HepG2 (cell line): ENCODE data around the gene HINFP. TPM values are rescaled to one million over a fixed set of nuclear protein-coding genes. Genes with fewer than 3 reads are reported as not detected.

Experiments
- EZH2 ChIP-seq: conservative IDR thresholded peaks from 2 replicates; pipeline ENCODE4 v1.6.1; 2012; ENCODE audit warnings: mild to moderate bottlenecking, low read depth, low read length, moderate library complexity
- HMGA1 ChIP-seq: sonication (generic); formaldehyde crosslinking; conservative IDR thresholded peaks from 2 replicates; pipeline ENCODE4 v1.4.0; 2020; ENCODE audit warnings: missing genetic modification reagents
- HNRNPUL1 ChIP-seq: fragments of 200-400 bp; formaldehyde crosslinking; IDR thresholded peaks from 2 replicates; pipeline ENCODE4 v1.6.1; 2017; ENCODE audit warnings: low read depth, mild to moderate bottlenecking, low read length, moderate library complexity
- KLF12 ChIP-seq: sonication (generic); formaldehyde crosslinking; IDR thresholded peaks from 2 replicates; pipeline ENCODE4 v1.4.0; 2020; ENCODE audit warnings: missing genetic modification reagents, borderline replicate concordance
- KLF13 ChIP-seq: sonication (generic); formaldehyde crosslinking; IDR thresholded peaks from 2 replicates; pipeline ENCODE4 v1.4.0; 2020; ENCODE audit warnings: mild to moderate bottlenecking, missing genetic modification reagents
- KLF15 ChIP-seq: sonication (generic); formaldehyde crosslinking; IDR thresholded peaks from 2 replicates; pipeline ENCODE4 v1.8.1; 2023; ENCODE audit warnings: borderline replicate concordance, mild to moderate bottlenecking, inconsistent platforms, missing genetic modification reagents, mixed read lengths
- MAFF ChIP-seq: IDR thresholded peaks from 2 replicates; pipeline ENCODE4 v1.6.1; 2011; ENCODE audit warnings: low read depth, low read length, improper control_type of control experiment
- PAF1 ChIP-seq: IDR thresholded peaks from 2 replicates; pipeline ENCODE4 v1.6.1; 2016; ENCODE audit warnings: missing genetic modification reagents, missing compliant biosample characterization
- SALL2 ChIP-seq: sonication (generic); formaldehyde crosslinking; IDR thresholded peaks from 2 replicates; pipeline ENCODE4 v1.8.1; 2023; ENCODE audit warnings: mild to moderate bottlenecking, missing genetic modification reagents, inconsistent platforms
- SETDB1 ChIP-seq: sonication (generic); formaldehyde crosslinking; IDR thresholded peaks from 2 replicates; pipeline ENCODE4 v1.5.1; 2020; ENCODE audit warnings: missing genetic modification reagents, mild to moderate bottlenecking, borderline replicate concordance
- SPEN ChIP-seq: sonication (generic); formaldehyde crosslinking; IDR thresholded peaks from 2 replicates; pipeline ENCODE4 v1.5.1; 2020; ENCODE audit warnings: low read depth, mild to moderate bottlenecking, missing genetic modification reagents
- TBX2 ChIP-seq: sonication (generic); formaldehyde crosslinking; IDR thresholded peaks from 2 replicates; pipeline ENCODE4 v1.5.0; 2020; ENCODE audit warnings: missing genetic modification reagents, mild to moderate bottlenecking, borderline replicate concordance
- TFDP2 ChIP-seq: sonication (generic); formaldehyde crosslinking; IDR thresholded peaks from 2 replicates; pipeline ENCODE4 v1.4.0; 2020; ENCODE audit warnings: missing genetic modification reagents
- THAP11 ChIP-seq: IDR thresholded peaks from 2 replicates; pipeline ENCODE4 v1.6.1; 2016; ENCODE audit warnings: missing biosample characterization, missing genetic modification reagents
- ZMAT3 ChIP-seq: sonication (generic); formaldehyde crosslinking; conservative IDR thresholded peaks from 2 replicates; pipeline ENCODE4 v1.7.0; 2021; ENCODE audit warnings: missing genetic modification reagents
- ZNF121 ChIP-seq: sonication (generic); formaldehyde crosslinking; IDR thresholded peaks from 2 replicates; pipeline ENCODE4 v1.5.0; 2020; ENCODE audit warnings: mild to moderate bottlenecking, missing genetic modification reagents
- ZNF138 ChIP-seq: sonication (generic); formaldehyde crosslinking; IDR thresholded peaks from 2 replicates; pipeline ENCODE4 v1.5.0; 2020; ENCODE audit warnings: mild to moderate bottlenecking, low read depth, missing genetic modification reagents
- ZNF225 ChIP-seq: sonication (generic); formaldehyde crosslinking; IDR thresholded peaks from 2 replicates; pipeline ENCODE4 v1.4.0; 2020; ENCODE audit warnings: mild to moderate bottlenecking, missing genetic modification reagents
- ZNF563 ChIP-seq: sonication (generic); formaldehyde crosslinking; IDR thresholded peaks from 2 replicates; pipeline ENCODE4 v1.8.0; 2022; ENCODE audit warnings: mild to moderate bottlenecking, moderate library complexity, missing genetic modification reagents
- ZNF777 ChIP-seq: sonication (generic); formaldehyde crosslinking; IDR thresholded peaks from 2 replicates; pipeline ENCODE4 v1.4.0; 2020; ENCODE audit warnings: missing genetic modification reagents
- ZNF792 ChIP-seq: IDR thresholded peaks from 2 replicates; pipeline ENCODE4 v1.6.1; 2016
- polyA plus RNA-seq, 8 experiments: library from polyadenylated mRNA; depleted of rRNA in 3 of 8; stranded (reverse) in 7 of 8; unstranded in 1 of 8; fragments of >200 nt; fragmentation: Illumina TruSeq in 4 of 8; extraction: Trizol in 4 of 8; gene quantifications; 2 replicates each; pipeline versions ENCODE4 v1.2.1 to v1.2.3, GENCODE V29; 2011 to 2016; ENCODE audit warnings: low read depth in 4 of 8, missing spikeins in 1 of 8, mixed read lengths in 1 of 8; ENCODE audit not compliant: insufficient read depth in 1 of 8
- total RNA-seq, 5 experiments: library from RNA; depleted of rRNA; stranded (reverse); fragments of >200 nt; fragmentation: Illumina TruSeq; extraction: Trizol; gene quantifications; 2 replicates each; pipeline ENCODE4 v1.2.3, GENCODE V29; 2016; ENCODE audit warnings: low read depth in 1 of 5
- TF ChIP-seq, protein P1 (sequence below): sonication (generic); formaldehyde crosslinking; IDR thresholded peaks from 2 replicates; pipeline ENCODE4 v1.5.1; 2020; ENCODE audit warnings: mild to moderate bottlenecking, missing genetic modification reagents, moderate library complexity
- TF ChIP-seq, protein P2 (sequence below): sonication (generic); formaldehyde crosslinking; IDR thresholded peaks from 2 replicates; pipeline ENCODE4 v1.5.1; 2020; ENCODE audit warnings: mild to moderate bottlenecking, missing genetic modification reagents, borderline replicate concordance

Gene HINFP
- total and polyA plus RNA-seq, 2 of the 13 experiments (the other 11 are each of a cell fraction or from before 2014, with no cell fraction given): 15.1 to 21.4 TPM

DNA sequence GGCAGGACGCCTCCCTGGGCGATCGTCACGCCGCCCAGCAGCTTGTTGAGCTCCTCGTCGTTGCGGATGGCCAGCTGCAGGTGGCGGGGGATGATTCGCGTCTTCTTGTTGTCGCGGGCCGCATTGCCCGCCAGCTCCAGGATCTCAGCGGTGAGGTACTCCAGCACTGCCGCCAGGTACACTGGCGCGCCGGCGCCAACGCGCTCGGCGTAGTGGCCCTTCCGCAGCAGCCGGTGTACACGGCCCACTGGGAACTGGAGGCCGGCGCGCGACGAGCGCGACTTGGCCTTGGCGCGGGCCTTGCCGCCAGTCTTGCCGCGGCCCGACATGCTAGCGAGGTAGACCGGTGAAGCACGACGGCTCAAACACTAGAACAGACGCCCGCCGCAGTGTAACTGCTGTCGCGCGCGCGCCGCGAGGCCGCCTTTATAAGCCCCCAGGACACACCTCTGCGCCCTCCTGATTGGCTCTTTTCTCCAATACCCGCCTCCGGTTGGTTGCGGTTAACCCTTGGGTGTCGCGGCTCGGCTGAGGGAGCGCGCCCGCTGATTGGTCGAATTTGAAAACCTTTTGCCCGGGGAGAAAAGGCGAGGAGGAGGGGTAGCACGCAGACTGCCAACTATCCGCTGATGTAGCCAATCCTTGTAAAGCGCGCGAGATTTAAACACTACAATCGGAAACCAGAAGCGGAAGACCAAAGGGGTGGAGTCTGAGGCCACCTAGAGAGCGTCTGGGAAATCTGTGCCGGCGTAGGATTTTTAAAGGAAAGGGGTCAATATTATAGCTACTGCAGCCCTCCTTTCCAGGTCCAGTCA is 26.1 kb upstream of the HINFP start (continued):
- TF ChIP-seq, protein P1, sequence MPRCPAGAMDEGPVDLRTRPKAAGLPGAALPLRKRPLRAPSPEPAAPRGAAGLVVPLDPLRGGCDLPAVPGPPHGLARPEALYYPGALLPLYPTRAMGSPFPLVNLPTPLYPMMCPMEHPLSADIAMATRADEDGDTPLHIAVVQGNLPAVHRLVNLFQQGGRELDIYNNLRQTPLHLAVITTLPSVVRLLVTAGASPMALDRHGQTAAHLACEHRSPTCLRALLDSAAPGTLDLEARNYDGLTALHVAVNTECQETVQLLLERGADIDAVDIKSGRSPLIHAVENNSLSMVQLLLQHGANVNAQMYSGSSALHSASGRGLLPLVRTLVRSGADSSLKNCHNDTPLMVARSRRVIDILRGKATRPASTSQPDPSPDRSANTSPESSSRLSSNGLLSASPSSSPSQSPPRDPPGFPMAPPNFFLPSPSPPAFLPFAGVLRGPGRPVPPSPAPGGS (CRISPR knock-in tag): peak; percentile 92; the same call in 1 of the 2 replicates
- TF ChIP-seq KLF12 (peak; percentile 77; the same call in 1 of the 2 replicates), ZNF121 (CRISPR knock-in tag) (no peak), MAFF (no peak), TFDP2 (CRISPR knock-in tag) (peak; percentile 99), KLF15 (CRISPR knock-in tag) (no peak), SPEN (CRISPR knock-in tag) (peak; percentile 23; the same call in 1 of the 2 replicates), ZNF777 (peak; percentile 52; the same call in 1 of the 2 replicates), TBX2 (CRISPR knock-in tag) (peak; percentile 86), ZNF138 (peak; percentile 98), THAP11 (CRISPR knock-in tag) (peak; percentile 68; the same call in 1 of the 2 replicates), HMGA1 (CRISPR knock-in tag) (no peak), EZH2 (no peak), ZNF225 (CRISPR knock-in tag) (peak; percentile 85), PAF1 (CRISPR knock-in tag) (no peak), ZMAT3 (peak; percentile 96), SALL2 (peak; percentile 95; the same call in 1 of the 2 replicates), SETDB1 (no peak), HNRNPUL1 (no peak), ZNF792 (CRISPR knock-in tag) (peak; percentile 67; the same call in 1 of the 2 replicates), ZNF563 (CRISPR knock-in tag) (peak; percentile 95; the same call in 1 of the 2 replicates), KLF13 (CRISPR knock-in tag) (no peak)
- TF ChIP-seq, protein P2, sequence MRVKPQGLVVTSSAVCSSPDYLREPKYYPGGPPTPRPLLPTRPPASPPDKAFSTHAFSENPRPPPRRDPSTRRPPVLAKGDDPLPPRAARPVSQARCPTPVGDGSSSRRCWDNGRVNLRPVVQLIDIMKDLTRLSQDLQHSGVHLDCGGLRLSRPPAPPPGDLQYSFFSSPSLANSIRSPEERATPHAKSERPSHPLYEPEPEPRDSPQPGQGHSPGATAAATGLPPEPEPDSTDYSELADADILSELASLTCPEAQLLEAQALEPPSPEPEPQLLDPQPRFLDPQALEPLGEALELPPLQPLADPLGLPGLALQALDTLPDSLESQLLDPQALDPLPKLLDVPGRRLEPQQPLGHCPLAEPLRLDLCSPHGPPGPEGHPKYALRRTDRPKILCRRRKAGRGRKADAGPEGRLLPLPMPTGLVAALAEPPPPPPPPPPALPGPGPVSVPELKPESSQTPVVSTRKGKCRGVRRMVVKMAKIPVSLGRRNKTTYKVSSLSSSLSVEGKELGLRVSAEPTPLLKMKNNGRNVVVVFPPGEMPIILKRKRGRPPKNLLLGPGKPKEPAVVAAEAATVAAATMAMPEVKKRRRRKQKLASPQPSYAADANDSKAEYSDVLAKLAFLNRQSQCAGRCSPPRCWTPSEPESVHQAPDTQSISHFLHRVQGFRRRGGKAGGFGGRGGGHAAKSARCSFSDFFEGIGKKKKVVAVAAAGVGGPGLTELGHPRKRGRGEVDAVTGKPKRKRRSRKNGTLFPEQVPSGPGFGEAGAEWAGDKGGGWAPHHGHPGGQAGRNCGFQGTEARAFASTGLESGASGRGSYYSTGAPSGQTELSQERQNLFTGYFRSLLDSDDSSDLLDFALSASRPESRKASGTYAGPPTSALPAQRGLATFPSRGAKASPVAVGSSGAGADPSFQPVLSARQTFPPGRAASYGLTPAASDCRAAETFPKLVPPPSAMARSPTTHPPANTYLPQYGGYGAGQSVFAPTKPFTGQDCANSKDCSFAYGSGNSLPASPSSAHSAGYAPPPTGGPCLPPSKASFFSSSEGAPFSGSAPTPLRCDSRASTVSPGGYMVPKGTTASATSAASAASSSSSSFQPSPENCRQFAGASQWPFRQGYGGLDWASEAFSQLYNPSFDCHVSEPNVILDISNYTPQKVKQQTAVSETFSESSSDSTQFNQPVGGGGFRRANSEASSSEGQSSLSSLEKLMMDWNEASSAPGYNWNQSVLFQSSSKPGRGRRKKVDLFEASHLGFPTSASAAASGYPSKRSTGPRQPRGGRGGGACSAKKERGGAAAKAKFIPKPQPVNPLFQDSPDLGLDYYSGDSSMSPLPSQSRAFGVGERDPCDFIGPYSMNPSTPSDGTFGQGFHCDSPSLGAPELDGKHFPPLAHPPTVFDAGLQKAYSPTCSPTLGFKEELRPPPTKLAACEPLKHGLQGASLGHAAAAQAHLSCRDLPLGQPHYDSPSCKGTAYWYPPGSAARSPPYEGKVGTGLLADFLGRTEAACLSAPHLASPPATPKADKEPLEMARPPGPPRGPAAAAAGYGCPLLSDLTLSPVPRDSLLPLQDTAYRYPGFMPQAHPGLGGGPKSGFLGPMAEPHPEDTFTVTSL: peak; percentile 52
